ENCODE results near the gene AP4B1. TPM values are rescaled to one million over a fixed set of nuclear protein-coding genes. Genes with fewer than 3 reads are reported as not detected.
A peak's percentile ranks its signal among the peaks of the same experiment; 100 is the strongest.

AP4B1 gene
- total RNA-seq, 6 experiments from 2014 or later: 12.6 to 14.0 (median 13.3) TPM

DNA sequence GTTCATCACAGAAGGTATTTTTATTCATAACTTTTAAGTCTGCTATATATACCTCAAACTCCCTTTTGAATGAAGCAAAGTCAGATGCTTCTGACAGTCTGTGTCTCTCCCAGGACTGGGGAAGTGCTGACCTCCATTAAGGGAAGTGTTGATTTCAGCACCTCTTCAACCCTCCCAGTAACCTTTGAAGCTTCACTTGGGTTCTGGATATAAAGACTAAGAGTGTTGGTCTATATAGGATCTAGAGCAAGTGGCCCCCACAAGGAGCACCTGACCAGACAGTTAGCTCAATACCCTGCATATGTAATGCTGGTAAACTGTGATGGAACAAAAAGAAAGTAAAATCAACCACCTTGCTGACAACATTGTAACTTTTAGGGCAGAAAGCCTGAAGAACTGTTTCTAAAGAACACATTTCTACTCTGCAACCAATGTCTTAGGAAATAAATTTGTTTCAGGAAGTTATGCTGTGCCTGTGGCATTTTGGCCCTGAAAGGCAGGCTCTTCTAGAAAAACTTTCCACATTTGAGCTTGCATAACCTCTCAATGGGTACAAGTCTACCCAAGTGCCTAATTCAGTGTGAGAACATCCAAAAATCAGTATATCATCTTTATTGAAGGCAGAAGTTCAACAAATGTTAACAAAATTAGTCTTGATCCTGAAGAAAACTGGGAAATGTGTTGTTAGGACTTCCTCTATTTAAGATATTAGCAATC lies 32.2 kb downstream of the AP4B1 start:
- Mint-ChIP-seq H3K4me3 (0 out of 2 replicates have a peak overlapping the region, but pooled peaks have one; percentile 18), H3K27ac (peak overlapping the region; percentile 72), H3K9me3 (no peaks in the 10 kb centered on the region), H3K36me3 (ENCODE audit: low read depth) (no peaks in the 10 kb centered on the region), H3K27me3 (ENCODE audit: insufficient read depth) (0 out of 2 replicates have a peak, but pooled peaks cover 4% of the 10 kb centered on the region), H3K4me1 (ENCODE audit: low read depth) (peaks cover 63% of the 10 kb centered on the region)
- no peak for DNase-seq
- TF ChIP-seq, protein P1, sequence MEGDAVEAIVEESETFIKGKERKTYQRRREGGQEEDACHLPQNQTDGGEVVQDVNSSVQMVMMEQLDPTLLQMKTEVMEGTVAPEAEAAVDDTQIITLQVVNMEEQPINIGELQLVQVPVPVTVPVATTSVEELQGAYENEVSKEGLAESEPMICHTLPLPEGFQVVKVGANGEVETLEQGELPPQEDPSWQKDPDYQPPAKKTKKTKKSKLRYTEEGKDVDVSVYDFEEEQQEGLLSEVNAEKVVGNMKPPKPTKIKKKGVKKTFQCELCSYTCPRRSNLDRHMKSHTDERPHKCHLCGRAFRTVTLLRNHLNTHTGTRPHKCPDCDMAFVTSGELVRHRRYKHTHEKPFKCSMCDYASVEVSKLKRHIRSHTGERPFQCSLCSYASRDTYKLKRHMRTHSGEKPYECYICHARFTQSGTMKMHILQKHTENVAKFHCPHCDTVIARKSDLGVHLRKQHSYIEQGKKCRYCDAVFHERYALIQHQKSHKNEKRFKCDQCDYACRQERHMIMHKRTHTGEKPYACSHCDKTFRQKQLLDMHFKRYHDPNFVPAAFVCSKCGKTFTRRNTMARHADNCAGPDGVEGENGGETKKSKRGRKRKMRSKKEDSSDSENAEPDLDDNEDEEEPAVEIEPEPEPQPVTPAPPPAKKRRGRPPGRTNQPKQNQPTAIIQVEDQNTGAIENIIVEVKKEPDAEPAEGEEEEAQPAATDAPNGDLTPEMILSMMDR (IDR thresholded peaks at IDR 0.05): no peak

DNA sequence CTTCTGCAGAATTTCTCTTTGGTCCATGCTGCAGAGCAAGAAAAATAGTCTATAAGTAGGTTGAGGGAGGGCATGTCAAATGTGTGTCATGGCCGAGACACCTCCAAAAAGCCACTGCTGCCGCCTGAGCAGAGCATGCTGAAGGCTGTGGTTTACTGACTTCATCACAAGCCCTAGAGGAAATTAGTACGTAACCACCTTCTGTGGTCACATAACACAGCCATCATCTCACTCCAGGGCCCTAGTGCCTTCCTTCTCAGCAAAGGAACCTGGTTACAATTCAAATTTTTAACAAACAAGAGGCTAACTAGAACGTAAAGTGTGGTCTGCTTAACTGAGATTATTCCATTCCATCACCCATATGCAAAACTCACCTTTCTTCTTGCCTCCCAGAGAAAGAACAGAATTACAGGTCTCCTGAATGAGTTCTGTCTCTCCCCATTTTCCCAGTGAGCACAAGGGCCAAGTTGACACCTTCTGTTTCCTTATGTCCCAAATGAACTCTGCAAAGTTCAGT lies 32.9 kb downstream of the AP4B1 start, which contains the start of gene PTPN22:
Gene PTPN22 (minus strand): TSS at position 116 of the 517 bp plus-strand sequence.
- peak; percentile 82 for DNase-seq
- Mint-ChIP-seq H3K4me1 (ENCODE audit: low read depth) (peaks cover 64% of the 10 kb centered on the region), H3K27me3 (ENCODE audit: insufficient read depth) (0 out of 2 replicates have a peak, but pooled peaks cover 4% of the 10 kb centered on the region), H3K4me3 (peak within 1 kb of the TSS; percentile 55), H3K27ac (peak within 1 kb of the TSS; percentile 72), H3K9me3 (no peaks in the 10 kb centered on the region), H3K36me3 (ENCODE audit: low read depth) (no peaks in the 10 kb centered on the region)
- TF ChIP-seq, protein P1 (IDR thresholded peaks at IDR 0.05): no peak

DNA sequence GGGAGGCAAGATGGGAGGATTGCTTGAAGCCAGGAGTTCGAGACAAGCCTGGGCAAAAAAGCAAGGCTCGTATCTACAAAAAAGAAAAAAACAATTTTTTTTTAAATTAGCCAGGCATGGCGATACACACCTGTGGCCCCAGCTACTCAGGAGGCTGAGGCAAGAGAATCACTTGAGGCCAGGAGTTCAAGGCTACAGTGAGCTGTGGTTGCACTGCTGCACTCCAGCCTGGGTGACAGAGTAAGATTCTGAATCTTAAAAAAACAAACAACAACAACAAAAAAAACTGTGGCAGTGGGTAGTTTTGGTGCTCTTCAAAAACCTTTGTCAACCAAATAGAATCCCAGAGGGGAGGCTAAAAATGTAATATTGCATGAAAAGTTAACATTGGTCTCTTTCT lies 33.8 kb downstream of the AP4B1 start:
- H3K27me3 Mint-ChIP-seq (ENCODE audit: insufficient read depth): 0 out of 2 replicates have a peak, but pooled peaks cover 4% of the 10 kb centered on the region
- H3K4me1 Mint-ChIP-seq (ENCODE audit: low read depth): peaks cover 64% of the 10 kb centered on the region
- H3K4me3 Mint-ChIP-seq: no peak overlapping the region
- H3K36me3 Mint-ChIP-seq (ENCODE audit: low read depth): no peaks in the 10 kb centered on the region
- no peak overlapping the region for H3K27ac Mint-ChIP-seq
- TF ChIP-seq, protein P1 (IDR thresholded peaks at IDR 0.05): no peak
- H3K9me3 Mint-ChIP-seq: no peaks in the 10 kb centered on the region
- no peak for DNase-seq

DNA sequence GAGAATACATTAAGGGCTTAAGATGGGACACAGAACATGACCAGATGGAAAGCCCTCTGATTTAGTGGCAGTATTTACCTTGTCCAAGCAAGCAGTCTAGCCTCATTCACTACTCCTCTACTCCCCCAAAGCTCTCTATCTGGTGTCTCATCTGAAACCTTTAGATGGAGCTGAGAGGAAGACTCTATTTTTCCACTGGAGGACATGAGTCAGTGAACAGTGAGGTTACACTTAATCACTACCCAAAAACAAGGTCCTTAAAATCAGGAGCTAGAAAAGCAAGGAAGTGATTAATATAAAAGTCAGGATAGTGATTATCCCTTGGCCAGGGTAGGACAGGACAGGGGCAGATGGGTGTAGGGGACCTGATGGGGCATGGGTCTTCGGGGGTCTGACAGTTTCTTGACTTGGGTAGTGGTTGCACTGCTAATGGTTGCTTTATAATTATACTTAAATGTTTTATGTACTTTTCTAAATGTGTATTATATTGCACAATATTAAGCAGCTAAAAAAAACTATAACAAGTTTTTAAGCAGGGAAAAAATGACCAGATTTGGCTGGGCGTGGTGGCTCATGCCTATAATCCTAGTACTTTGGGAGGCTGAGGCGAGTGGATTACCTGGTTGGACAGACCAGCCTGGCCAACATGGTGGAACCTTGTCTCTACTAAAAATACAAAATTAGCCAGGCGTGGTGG lies 36.1 kb downstream of the AP4B1 start:
- peak overlapping the region; percentile 88 for H3K27ac Mint-ChIP-seq
- H3K9me3 Mint-ChIP-seq: no peaks in the 10 kb centered on the region
- H3K36me3 Mint-ChIP-seq (ENCODE audit: low read depth): no peaks in the 10 kb centered on the region
- TF ChIP-seq, protein P1 (IDR thresholded peaks at IDR 0.05): no peak
- 0 out of 2 replicates have a peak, but pooled peaks cover 4% of the 10 kb centered on the region for H3K27me3 Mint-ChIP-seq (ENCODE audit: insufficient read depth)
- peaks cover 53% of the 10 kb centered on the region for H3K4me1 Mint-ChIP-seq (ENCODE audit: low read depth)
- peak; percentile 67 for DNase-seq
- 0 out of 2 replicates have a peak overlapping the region, but pooled peaks have one; percentile 1 for H3K4me3 Mint-ChIP-seq

DNA sequence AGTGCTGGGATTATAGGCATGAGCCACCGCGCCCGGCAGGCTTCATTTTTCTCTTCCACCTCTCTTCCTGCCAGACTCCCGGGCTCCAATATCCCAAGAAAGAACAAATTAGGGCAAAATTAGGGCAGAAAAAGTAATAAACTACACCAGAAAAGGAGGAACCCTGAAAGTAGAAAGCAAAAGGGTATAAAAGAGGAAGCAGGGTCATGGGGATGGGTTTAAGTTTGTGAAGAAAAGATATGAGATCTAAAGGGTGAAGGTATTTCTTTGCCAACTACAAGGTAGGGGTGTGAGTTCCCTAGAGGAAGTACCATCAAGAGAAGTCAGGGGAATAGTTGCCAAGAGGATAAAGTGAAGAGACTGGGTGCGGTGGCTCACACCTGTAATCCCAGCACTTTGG lies 43.0 kb downstream of the AP4B1 start:
- no peak for DNase-seq
- H3K27me3 Mint-ChIP-seq (ENCODE audit: insufficient read depth): peaks cover 4% of the 10 kb centered on the region; the same call in 1 of the 2 replicates
- no peaks in the 10 kb centered on the region for H3K9me3 Mint-ChIP-seq
- H3K36me3 Mint-ChIP-seq (ENCODE audit: low read depth): no peaks in the 10 kb centered on the region
- TF ChIP-seq, protein P1 (IDR thresholded peaks at IDR 0.05): no peak
- no peak overlapping the region for H3K4me3 Mint-ChIP-seq
- peaks cover 43% of the 10 kb centered on the region for H3K4me1 Mint-ChIP-seq (ENCODE audit: low read depth)
- peak overlapping the region; percentile 90 for H3K27ac Mint-ChIP-seq

Measured in HFFc6 (cell line).